K562 (cell line): ENCODE results near the gene KRTAP1-3.

Experiments
- BRF2 ChIP-seq: IDR thresholded peaks from 3 replicates; pipeline ENCODE4 v1.6.1; 2011; ENCODE audit warnings: borderline replicate concordance, mild to moderate bottlenecking; ENCODE audit not compliant: insufficient read length, insufficient read depth
- CTCF ChIP-seq, 3 experiments: IDR thresholded peaks in 2 of 3; conservative IDR thresholded peaks in 1 of 3; 2 replicates each; pipeline ENCODE4 v1.5.1; 2011 to 2012; ENCODE audit warnings: low read length in 3 of 3, mild to moderate bottlenecking in 3 of 3, control low read depth in 2 of 3, improper control_type of control experiment in 1 of 3, inconsistent platforms in 1 of 3, low read depth in 1 of 3, mixed read lengths in 1 of 3, moderate library complexity in 1 of 3; ENCODE audit not compliant: insufficient read depth in 2 of 3
- ETV6 ChIP-seq, 3 experiments: fragments of 150-350 bp in 1 of 3; sonication (generic) in 1 of 3; formaldehyde crosslinking in 1 of 3; IDR thresholded peaks; 2 replicates each; pipeline versions ENCODE4 v1.6.1 to v1.8.0; 2014 to 2022; ENCODE audit warnings: borderline replicate concordance in 2 of 3, low read depth in 2 of 3, antibody characterized with exemption in 1 of 3, low read length in 1 of 3, mild to moderate bottlenecking in 1 of 3, missing genetic modification reagents in 1 of 3
- HDAC6 ChIP-seq: IDR thresholded peaks from 2 replicates; pipeline ENCODE4 v1.6.1; 2012; ENCODE audit warnings: low read depth, mild to moderate bottlenecking, control low read depth, inconsistent platforms, low read length, moderate library complexity
- REST ChIP-seq, 2 experiments: fragments of 450-650 bp; formaldehyde crosslinking in 1 of 2; IDR thresholded peaks; 2 replicates each; pipeline versions ENCODE4 v1.4.0 to v1.6.1; 2014 to 2020; ENCODE audit warnings: mild to moderate bottlenecking in 2 of 2, borderline replicate concordance in 1 of 2, low read depth in 1 of 2
- SREBF2 ChIP-seq: sonication (generic); formaldehyde crosslinking; IDR thresholded peaks from 2 replicates; pipeline ENCODE4 v1.4.0; 2020; ENCODE audit warnings: mild to moderate bottlenecking, missing genetic modification reagents
- TCF7 ChIP-seq: sonication (generic); IDR thresholded peaks from 2 replicates; pipeline ENCODE4 v1.6.1; 2016; ENCODE audit warnings: antibody characterized with exemption, borderline replicate concordance
- TSC22D4 ChIP-seq: fragments of 450-650 bp; IDR thresholded peaks from 2 replicates; pipeline ENCODE4 v1.6.1; 2016; ENCODE audit warnings: missing genetic modification characterization, missing biosample characterization, control low read depth
- TSHZ1 ChIP-seq: fragments of 250-450 bp; sonication (Bioruptor Pico); IDR thresholded peaks from 2 replicates; pipeline ENCODE4 v1.4.0; 2020; ENCODE audit warnings: mild to moderate bottlenecking, moderate library complexity
- UBTF ChIP-seq, 2 experiments: IDR thresholded peaks; 2 replicates each; pipeline ENCODE4 v1.6.1; 2012; ENCODE audit warnings: improper control_type of control experiment in 2 of 2, low read depth in 2 of 2, low read length in 2 of 2, borderline replicate concordance in 1 of 2
- ZFP1 ChIP-seq: fragments of 450-650 bp; formaldehyde crosslinking; IDR thresholded peaks from 2 replicates; pipeline ENCODE4 v1.4.0; 2020; ENCODE audit warnings: mild to moderate bottlenecking, mixed read lengths
- ZNF143 ChIP-seq: sonication (generic); formaldehyde crosslinking; IDR thresholded peaks from 2 replicates; pipeline ENCODE4 v1.9.0; 2022; ENCODE audit warnings: mild to moderate bottlenecking, missing genetic modification reagents
- ZNF347 ChIP-seq: fragments of 450-650 bp; formaldehyde crosslinking; IDR thresholded peaks from 2 replicates; pipeline ENCODE4 v1.4.0; 2020; ENCODE audit warnings: low read depth, mild to moderate bottlenecking, moderate library complexity
- ZNF449 ChIP-seq: fragments of 250-450 bp; sonication (Bioruptor Pico); IDR thresholded peaks from 2 replicates; pipeline ENCODE4 v1.8.0; 2022; ENCODE audit warnings: moderate library complexity, mild to moderate bottlenecking, inconsistent platforms

- no peak for TF ChIP-seq CTCF (IDR thresholded peaks at IDR 0.05 in 2 of 3, conservative IDR thresholded peaks at IDR 0.05 in 1 of 3; ENCODE audit: insufficient read depth in 2 of 3, low read depth in 1 of 3, low read length in 3 of 3)
- no peak for TF ChIP-seq ZFP1
- TF ChIP-seq ZNF143 (CRISPR knock-in tag), result no peak
- no peak for TF ChIP-seq TCF7
- no peak for TF ChIP-seq SREBF2 (CRISPR knock-in tag)
- no peak for TF ChIP-seq ZNF449 (CRISPR knock-in tag)
- TF ChIP-seq ZNF347, result no peak
- TF ChIP-seq REST (IDR thresholded peaks at IDR 0.05; ENCODE audit: borderline replicate concordance), result no peak
- no peak for TF ChIP-seq REST (CRISPR knock-in tag; IDR thresholded peaks at IDR 0.05; ENCODE audit: low read depth)
- TF ChIP-seq TSHZ1 (CRISPR knock-in tag), result no peak
- no peak for TF ChIP-seq UBTF (IDR thresholded peaks at IDR 0.05; ENCODE audit: borderline replicate concordance in 1 of 2, low read depth in 2 of 2, low read length in 2 of 2)
- no peak for TF ChIP-seq ETV6 (IDR thresholded peaks at IDR 0.05; ENCODE audit: borderline replicate concordance in 1 of 2, low read depth in 2 of 2, low read length in 1 of 2)
- no peak for TF ChIP-seq ETV6 (CRISPR knock-in tag; IDR thresholded peaks at IDR 0.05; ENCODE audit: borderline replicate concordance)
- TF ChIP-seq TSC22D4 (tag), result no peak
- no peak for TF ChIP-seq BRF2
- TF ChIP-seq HDAC6, result no peak
Observed at GRCh38 chr17:41002814-41003213, 31.9 kb downstream of the KRTAP1-3 start.
